Ascending aorta (tissue), 2 donors: Measurements from ENCODE around the gene TGM6. TPM values are rescaled to one million over a fixed set of nuclear protein-coding genes. Genes with fewer than 3 reads are reported as not detected.

ENCODE experiments used
- DNase-seq, 2 donors: peaks; one replicate each; pipeline ENCODE4 v3.0.0-alpha.2; 2019; ENCODE audit warnings: low spot score in 2 of 2
- H3K27ac ChIP-seq, 2 donors: fragments of 200-600 bp; sonication (generic); one replicate each; pipeline ENCODE4 v1.5.1; 2016 to 2017; ENCODE audit warnings: mild to moderate bottlenecking in 1 of 2
- H3K27me3 ChIP-seq: fragments of 200-600 bp; sonication (generic); one replicate; pipeline ENCODE4 v1.5.1; 2017
- H3K36me3 ChIP-seq, 2 donors: fragments of 200-600 bp; sonication (generic); one replicate each; pipeline ENCODE4 v1.5.1; 2016
- H3K4me1 ChIP-seq, 2 donors: fragments of 200-600 bp; sonication (generic); one replicate each; pipeline ENCODE4 v1.5.1; 2016 to 2017; ENCODE audit warnings: mild to moderate bottlenecking in 1 of 2
- H3K4me3 ChIP-seq, 2 donors: fragments of 200-600 bp; sonication (generic); one replicate each; pipeline ENCODE4 v1.5.1; 2016 to 2017; ENCODE audit warnings: mild to moderate bottlenecking in 1 of 2
- H3K9me3 ChIP-seq, 2 donors: fragments of 200-600 bp; sonication (generic); one replicate each; pipeline ENCODE4 v1.5.1; 2016
- intact Hi-C: fragments of 100-400 bp; cut with DNase I; formaldehyde crosslinking; loops from one replicate; pipeline ENCODE4 v1.15.1; 2023
- total RNA-seq: library from RNA; depleted of rRNA; stranded (reverse); fragments of >200 nt; gene quantifications from one replicate; pipeline ENCODE4 v1.1.0, GENCODE V29; 2016
- TF ChIP-seq, protein P1 (sequence below), 3 experiments: fragments of 200-600 bp in 2 of 3; fragments of 450-650 bp in 1 of 3; sonication (generic) in 2 of 3; IDR thresholded peaks; one replicate each; pipeline ENCODE4 v1.5.1; 2016 to 2019; ENCODE audit warnings: antibody characterized with exemption in 3 of 3, mild to moderate bottlenecking in 1 of 3, moderate library complexity in 1 of 3

TGM6 gene
- total RNA-seq, 1 donor from 2014 or later: not detected

DNA sequence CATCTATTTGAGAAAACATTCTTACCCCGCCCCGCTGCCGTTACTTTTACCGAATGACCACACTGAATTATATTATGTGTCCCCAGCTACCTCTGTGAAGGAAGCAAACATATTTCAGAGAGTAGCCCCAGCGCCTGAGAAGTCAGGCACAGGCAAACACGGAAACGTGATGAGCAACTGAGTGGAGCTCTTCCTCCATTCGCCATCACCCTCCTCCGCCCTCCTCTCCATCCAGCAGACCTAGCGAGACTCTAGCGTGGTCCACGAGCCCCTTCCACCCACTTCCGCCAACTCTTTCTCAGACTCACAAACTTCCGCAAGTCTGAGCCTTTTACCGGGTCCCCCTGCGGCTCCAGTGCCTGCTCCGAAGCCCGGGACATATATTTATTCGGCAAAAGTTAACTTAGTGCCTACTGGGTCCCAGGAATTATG lies 89.3 kb downstream of the TGM6 start:
- peak in 1 of 2 donors; percentile 73 for DNase-seq
- H3K36me3 ChIP-seq: peaks cover 24 to 26% of the 10 kb centered on the region in 2 donors
- peaks cover 4 to 18% of the 10 kb centered on the region in 2 donors for H3K4me1 ChIP-seq
- H3K4me3 ChIP-seq: peak overlapping the region; percentile 76 to 81
- H3K27me3 ChIP-seq: no peaks in the 10 kb centered on the region
- intact Hi-C loops: loop anchor here (1.0 to 10.0 kb wide), 7 partner anchors 38 to 1351 kb away; partner anchors contain the start of genes NOP56, NSFL1C, PSMF1 and ZNF343
- no peaks in the 10 kb centered on the region for H3K9me3 ChIP-seq
- TF ChIP-seq, protein P1, sequence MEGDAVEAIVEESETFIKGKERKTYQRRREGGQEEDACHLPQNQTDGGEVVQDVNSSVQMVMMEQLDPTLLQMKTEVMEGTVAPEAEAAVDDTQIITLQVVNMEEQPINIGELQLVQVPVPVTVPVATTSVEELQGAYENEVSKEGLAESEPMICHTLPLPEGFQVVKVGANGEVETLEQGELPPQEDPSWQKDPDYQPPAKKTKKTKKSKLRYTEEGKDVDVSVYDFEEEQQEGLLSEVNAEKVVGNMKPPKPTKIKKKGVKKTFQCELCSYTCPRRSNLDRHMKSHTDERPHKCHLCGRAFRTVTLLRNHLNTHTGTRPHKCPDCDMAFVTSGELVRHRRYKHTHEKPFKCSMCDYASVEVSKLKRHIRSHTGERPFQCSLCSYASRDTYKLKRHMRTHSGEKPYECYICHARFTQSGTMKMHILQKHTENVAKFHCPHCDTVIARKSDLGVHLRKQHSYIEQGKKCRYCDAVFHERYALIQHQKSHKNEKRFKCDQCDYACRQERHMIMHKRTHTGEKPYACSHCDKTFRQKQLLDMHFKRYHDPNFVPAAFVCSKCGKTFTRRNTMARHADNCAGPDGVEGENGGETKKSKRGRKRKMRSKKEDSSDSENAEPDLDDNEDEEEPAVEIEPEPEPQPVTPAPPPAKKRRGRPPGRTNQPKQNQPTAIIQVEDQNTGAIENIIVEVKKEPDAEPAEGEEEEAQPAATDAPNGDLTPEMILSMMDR (IDR thresholded peaks at IDR 0.05): no peak
- peak overlapping the region; percentile 94 to 96 for H3K27ac ChIP-seq

DNA sequence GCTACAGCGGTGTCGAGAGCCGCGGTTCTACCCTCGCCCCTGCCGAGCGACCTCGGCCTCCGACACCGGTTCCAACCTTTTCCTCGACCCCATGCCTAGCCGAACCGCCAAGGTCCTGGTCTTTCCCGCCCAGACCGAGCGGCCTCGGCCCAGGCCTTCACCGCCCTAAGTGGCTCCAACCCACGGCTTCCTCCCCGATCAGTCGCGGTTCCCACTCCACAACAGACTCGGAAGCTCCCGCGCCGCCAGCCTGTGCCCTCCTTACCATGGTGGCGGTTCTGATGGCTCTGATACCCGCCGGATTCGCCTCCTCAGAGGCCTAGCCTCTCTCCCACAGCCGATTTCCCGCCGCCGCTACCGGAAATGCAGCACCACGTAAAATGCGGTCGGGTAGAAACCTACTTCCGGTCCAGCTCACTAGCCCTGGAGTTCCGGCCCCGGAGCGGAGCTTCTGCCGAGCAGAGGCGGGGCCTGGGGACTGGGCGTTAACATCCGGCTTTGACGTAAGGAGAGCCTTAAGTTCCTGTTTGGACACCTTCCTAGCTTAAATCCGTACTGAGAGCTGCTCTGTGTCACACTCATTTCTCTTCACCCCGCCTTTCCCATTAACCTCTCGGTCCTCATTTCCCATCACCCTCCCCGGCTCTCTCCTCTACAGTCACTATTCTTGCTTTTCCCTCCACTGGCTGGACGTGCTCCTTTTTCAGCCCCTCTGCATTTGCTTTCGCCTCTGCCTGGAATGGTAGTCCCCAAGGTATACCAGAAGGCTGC lies 89.9 kb downstream of the TGM6 start, which contains the start of gene SNRPB:
Gene SNRPB, minus strand, starts transcription at position 367 of the 771 bp plus-strand sequence. Its CDS starts 99 bp downstream, at position 268.
- intact Hi-C loops: loop anchor here (1.0 to 5.0 kb wide), 6 partner anchors 38 to 1352 kb away; partner anchors contain the start of genes NOP56, PSMF1 and ZNF343
- Histone ChIP-seq H3K4me3 (peak within 1 kb of the TSS; percentile 76 to 81), H3K27ac (peak within 1 kb of the TSS; percentile 94 to 96), H3K36me3 (peaks cover 20% of the 10 kb centered on the region in 2 donors), H3K9me3 (no peaks in the 10 kb centered on the region), H3K27me3 (no peaks in the 10 kb centered on the region), H3K4me1 (peaks cover 4 to 18% of the 10 kb centered on the region in 2 donors)
- TF ChIP-seq, protein P1 (IDR thresholded peaks at IDR 0.05): no peak
- DNase-seq: peak; percentile 88 to 99

DNA sequence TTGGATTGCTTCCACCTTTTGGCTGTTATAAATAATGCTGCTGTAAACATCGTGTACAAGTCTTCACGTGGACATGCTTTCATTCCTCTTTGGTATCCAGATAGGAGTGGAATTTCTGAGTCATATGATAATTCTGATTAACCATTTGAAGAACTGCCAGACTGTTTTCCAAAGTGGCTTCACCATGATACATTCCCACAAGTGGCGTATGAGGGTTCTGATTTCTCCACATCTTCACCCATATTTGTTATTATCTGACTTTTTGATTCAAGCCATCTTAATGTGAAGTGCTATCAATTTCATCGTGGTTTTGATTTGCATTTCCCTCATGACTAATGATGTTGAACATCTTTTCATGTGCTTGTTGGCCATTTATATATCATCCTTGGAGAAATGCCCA lies 92.8 kb downstream of the TGM6 start:
- H3K4me3 ChIP-seq: no peak overlapping the region
- no peaks in the 10 kb centered on the region for H3K9me3 ChIP-seq
- H3K4me1 ChIP-seq: peaks cover 4 to 11% of the 10 kb centered on the region in 2 donors
- no peak for DNase-seq
- no peaks in the 10 kb centered on the region for H3K27me3 ChIP-seq
- H3K36me3 ChIP-seq: no peaks in the 10 kb centered on the region
- H3K27ac ChIP-seq: no peak overlapping the region
- TF ChIP-seq, protein P1 (IDR thresholded peaks at IDR 0.05): no peak
- intact Hi-C loops: loop anchor here (5.0 kb wide), 2 partner anchors 179 to 581 kb away; partner anchors contain the start of gene NOP56

DNA sequence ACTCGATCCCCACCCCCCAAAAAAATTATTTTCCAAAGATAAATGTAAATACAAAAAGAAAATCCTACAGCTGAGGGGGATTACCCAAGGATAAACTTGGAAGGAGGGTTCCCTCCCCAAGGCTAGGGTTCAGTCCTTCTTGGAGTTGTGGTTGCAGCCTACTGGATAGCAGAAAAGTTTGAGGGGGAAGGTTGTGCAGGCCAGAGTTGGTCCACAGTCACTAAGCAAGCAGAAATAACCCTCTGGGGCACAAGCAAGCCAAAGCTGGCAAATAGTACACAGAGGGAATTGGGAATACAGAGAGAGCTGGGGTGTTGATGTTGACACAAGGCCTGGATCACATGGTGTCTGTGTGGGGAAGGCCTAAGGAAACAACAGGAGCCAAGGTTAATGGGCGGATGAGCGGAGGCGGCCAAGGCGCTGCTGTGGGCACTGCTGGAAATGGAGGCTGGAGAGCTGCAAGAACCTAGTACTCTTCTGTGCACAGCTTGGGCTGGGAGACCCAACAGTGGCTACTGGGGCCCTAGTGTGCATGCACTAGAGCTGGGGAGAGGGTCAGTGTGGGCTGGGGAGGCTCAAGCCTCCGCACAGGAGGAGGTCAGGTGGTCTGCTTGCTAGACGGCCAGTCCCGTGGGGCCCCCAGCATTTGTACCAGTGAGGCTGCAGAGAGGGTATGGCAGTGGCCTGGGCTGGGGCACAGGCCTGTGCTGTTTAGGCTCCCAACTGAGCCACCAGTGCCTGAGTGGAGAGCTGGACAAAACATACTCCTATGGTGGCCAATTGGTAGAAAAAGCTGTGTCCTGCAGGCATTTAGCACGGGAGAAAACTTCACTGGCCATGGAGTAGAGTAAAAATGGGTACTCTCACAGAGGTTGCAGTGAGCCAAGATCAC lies 95.4 kb downstream of the TGM6 start:
- intact Hi-C loops: no loop called here
- TF ChIP-seq, protein P1 (IDR thresholded peaks at IDR 0.05): no peak
- H3K27ac ChIP-seq: no peak overlapping the region
- H3K36me3 ChIP-seq: peaks cover 12% of the 10 kb centered on the region in 2 donors
- H3K27me3 ChIP-seq: no peaks in the 10 kb centered on the region
- H3K9me3 ChIP-seq: no peaks in the 10 kb centered on the region
- H3K4me3 ChIP-seq: no peak overlapping the region
- H3K4me1 ChIP-seq: peaks cover 0 to 3% of the 10 kb centered on the region in 2 donors
- DNase-seq: no peak
